NOMO-1 treated with dmso at 0.1 percent for 144 hours (cell line): ENCODE data around the gene CELSR2.

Experiments
- DNase-seq: peaks from one replicate; lab custom pipeline; 2025; ENCODE audit not compliant: unreplicated experiment; lab: John Stamatoyannopoulos, UW

CELSR2 gene

DNA sequence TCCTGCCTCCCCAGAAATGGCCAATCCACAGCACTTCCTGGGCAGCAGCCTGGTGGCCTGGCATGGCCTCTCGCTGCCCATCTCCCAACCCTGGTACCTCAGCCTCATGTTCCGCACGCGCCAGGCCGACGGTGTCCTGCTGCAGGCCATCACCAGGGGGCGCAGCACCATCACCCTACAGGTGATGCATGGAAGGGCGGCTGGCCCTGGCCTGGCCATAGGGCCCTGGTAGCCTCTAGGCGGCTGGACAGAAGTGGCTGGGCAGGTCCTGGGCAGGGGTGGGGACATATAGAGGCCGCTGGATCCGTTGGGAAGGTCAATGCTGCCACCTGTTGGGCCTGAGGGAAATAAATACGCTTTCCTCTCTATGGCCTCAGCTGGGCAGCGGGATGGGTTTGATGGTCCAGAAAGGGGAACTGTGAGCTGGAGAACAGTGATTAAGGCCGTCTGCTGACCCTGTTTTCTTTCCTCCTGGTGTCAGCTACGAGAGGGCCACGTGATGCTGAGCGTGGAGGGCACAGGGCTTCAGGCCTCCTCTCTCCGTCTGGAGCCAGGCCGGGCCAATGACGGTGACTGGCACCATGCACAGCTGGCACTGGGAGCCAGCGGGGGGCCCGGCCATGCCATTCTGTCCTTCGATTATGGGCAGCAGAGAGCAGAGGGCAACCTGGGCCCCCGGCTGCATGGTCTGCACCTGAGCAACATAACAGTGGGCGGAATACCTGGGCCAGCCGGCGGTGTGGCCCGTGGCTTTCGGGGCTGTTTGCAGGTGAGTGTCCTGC, 14.4 kb downstream of the CELSR2 start:
- DNase-seq = no peak

DNA sequence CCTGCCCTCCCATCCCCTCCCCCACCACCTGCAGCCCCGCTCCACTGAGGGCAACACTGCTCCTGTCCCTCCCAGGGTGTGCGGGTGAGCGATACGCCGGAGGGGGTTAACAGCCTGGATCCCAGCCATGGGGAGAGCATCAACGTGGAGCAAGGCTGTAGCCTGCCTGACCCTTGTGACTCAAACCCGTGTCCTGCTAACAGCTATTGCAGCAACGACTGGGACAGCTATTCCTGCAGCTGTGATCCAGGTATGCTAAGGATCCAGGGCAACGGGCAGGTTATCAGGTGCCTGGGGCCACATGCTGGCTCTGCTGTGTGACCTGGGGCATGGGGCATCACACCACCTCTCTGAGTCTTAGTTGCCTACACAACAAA, 15.0 kb downstream of the CELSR2 start:
- no peak for DNase-seq

DNA sequence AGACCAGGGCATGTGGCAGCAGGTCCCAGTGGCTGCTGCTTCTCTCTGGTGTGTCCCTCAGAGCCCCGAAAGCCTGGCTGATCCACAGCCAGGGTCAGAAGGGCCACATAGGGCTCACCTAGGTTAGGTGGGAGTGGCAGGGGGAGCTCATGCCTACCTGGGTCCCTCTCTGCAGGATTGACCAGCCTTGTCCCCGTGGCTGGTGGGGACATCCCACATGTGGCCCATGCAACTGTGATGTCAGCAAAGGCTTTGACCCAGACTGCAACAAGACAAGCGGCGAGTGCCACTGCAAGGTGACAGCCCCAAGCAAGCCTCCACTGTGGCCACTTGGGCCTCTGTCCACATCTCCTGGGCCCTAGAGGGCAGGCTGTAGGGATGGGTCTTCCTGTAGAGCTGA, 15.7 kb downstream of the CELSR2 start:
- DNase-seq = no peak

DNA sequence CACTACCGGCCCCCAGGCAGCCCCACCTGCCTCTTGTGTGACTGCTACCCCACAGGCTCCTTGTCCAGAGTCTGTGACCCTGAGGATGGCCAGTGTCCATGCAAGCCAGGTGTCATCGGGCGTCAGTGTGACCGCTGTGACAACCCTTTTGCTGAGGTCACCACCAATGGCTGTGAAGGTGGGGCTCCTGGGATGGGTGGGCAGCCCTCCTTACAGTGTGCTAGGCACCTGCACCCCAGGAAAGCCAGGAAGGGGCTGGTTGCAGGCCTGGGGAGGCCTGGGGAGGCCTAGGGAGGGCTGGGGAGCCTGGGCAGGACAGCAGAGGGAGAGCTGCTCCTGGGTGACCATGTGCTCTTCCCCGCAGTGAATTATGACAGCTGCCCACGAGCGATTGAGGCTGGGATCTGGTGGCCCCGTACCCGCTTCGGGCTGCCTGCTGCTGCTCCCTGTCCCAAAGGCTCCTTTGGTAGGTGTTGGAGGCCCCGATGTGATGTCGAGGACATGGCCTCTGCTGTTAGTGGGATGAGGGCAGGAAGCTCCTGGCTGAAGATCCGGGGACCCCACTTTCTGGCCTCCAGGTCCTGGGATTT, 16.5 kb downstream of the CELSR2 start:
- DNase-seq = no peak

DNA sequence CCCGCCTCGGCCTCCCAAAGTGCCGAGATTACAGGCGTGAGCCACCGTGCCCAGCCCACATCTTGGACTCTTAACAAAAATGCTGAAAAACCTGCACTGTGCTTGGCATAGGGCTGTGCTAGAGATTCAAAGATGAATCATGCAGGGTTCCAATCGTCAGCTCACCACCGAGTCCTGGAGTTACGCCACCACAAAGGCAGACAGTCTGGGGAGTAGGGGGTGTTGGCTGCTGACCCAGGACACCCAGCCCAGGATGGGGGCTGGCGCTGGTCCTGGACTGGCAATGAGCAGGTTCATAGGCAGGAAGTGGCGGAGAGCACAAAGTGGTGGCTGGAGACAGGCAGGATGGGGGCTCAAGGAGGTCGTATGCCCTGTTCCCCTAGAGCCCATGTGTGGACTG, 17.6 kb downstream of the CELSR2 start:
- DNase-seq = no peak

DNA sequence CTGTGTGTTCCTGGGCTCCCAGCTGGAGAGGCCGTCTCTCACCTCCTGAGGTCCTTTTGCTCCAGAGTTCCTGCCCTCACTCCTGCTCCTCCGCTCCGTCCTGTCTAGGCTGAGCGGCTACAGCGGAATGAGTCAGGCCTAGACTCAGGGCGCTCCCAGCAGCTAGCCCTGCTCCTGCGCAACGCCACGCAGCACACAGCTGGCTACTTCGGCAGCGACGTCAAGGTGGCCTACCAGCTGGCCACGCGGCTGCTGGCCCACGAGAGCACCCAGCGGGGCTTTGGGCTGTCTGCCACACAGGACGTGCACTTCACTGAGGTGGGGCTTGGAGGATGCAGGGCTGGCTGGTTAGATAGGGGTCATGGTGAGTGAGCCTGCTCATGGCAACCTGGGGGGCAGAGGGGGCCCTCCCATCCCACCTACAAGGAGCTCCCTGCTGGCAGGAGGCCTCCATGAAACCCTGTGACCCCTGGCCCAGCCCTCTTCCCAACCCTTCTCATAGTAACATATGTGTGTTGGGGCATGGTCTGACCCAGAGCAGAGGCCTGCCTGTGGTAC, 18.5 kb downstream of the CELSR2 start:
- DNase-seq = no peak

DNA sequence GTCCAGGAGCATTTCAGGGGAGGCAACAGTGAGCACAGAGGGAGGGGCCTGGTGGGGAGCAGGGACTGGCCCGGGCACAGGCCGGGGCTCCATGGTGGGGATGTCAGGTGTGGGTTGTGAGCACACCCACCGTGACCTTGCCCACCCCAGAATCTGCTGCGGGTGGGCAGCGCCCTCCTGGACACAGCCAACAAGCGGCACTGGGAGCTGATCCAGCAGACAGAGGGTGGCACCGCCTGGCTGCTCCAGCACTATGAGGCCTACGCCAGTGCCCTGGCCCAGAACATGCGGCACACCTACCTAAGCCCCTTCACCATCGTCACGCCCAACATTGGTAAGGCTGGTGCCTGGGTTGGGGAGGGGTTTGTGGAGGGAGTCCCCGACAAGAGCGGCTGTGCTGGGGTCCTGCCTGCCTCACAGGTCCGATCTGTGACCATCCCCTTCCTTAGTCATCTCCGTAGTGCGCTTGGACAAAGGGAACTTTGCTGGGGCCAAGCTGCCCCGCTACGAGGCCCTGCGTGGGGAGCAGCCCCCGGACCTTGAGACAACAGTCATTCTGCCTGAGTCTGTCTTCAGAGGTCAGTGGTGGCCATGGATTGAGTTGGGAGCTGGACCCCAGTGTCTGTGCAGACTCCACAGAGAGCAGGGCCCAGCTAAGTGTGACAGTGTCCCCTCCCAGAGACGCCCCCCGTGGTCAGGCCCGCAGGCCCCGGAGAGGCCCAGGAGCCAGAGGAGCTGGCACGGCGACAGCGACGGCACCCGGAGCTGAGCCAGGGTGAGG, 19.3 kb downstream of the CELSR2 start:
- DNase-seq = no peak

DNA sequence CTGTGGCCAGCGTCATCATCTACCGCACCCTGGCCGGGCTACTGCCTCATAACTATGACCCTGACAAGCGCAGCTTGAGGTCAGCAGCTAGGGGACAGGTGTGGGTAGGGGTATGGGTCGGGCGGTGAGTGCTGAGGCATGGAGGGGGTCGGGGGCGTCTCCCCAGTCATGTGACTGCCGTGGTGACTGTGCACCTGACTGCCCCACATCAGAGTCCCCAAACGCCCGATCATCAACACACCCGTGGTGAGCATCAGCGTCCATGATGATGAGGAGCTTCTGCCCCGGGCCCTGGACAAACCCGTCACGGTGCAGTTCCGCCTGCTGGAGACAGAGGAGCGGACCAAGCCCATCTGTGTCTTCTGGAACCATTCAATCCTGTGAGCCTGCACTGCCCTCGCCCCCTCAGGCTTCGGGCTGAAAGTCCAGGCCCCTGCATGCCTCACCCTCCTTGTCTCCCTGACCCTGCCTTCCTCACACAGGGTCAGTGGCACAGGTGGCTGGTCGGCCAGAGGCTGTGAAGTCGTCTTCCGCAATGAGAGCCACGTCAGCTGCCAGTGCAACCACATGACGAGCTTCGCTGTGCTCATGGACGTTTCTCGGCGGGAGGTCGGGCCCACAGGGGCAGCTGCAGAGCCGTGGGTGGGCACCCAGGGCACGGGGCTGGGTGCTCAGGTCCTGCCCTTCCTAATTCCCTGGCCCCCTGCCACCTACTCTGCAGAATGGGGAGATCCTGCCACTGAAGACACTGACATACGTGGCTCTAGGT, 20.1 kb downstream of the CELSR2 start:
- no peak for DNase-seq

DNA sequence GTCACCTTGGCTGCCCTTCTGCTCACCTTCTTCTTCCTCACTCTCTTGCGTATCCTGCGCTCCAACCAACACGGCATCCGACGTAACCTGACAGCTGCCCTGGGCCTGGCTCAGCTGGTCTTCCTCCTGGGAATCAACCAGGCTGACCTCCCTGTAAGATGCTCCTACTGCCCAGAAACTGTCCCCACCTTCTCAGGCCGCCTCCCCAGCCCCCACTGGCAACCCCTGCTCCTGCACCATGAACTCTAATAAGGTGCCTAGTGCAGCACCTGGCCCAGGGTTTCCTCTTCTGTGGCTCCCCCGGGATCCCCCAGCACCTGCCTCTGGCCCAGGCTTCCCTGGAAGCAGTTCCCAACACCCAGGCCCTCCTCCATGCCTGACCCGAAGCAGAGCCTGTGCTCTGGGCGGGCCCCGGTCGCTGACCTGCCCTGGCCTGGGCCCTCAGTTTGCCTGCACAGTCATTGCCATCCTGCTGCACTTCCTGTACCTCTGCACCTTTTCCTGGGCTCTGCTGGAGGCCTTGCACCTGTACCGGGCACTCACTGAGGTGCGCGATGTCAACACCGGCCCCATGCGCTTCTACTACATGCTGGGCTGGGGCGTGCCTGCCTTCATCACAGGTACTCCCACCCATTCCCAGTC, 20.8 kb downstream of the CELSR2 start:
- no peak for DNase-seq

DNA sequence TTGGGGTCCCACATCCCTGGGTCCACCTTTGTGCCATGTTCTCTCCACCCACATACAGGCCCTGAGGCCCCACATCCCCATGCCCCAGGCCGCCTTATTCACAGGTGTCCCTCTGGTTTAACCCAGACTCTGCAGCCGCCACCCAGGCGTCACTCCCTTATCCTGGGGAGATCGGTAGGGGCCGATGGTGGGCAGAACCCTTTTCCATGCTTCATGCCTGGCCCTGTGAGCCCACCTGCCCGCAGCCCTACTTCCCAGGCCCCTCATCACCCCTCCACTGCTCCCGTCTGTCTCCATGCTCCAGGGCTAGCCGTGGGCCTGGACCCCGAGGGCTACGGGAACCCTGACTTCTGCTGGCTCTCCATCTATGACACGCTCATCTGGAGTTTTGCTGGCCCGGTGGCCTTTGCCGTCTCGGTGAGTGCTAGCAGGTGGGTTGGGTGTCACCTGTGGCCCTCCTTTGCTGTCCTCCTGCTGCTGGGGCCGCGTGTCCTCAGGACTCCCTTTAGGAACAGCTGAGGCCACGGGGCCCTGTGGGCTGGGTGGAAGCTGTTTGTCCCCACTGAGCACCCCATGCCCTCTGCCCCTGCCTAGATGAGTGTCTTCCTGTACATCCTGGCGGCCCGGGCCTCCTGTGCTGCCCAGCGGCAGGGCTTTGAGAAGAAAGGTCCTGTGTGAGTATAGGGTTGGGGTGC, 21.4 kb downstream of the CELSR2 start:
- DNase-seq = no peak

DNA sequence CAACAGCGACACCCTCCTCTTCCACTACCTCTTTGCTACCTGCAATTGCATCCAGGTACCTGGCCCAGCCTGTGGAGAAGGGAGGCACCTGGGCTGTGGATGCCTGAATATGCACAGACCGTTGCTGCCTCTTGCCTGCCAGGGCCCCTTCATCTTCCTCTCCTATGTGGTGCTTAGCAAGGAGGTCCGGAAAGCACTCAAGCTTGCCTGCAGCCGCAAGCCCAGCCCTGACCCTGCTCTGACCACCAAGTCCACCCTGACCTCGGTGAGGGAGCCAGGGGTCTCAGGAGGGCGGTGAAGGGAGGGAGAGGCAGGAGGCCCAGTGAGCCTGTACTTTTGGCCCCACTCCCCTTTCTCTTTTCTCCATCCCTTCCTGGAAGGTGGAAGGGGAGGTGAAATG, 22.1 kb downstream of the CELSR2 start:
- no peak for DNase-seq

DNA sequence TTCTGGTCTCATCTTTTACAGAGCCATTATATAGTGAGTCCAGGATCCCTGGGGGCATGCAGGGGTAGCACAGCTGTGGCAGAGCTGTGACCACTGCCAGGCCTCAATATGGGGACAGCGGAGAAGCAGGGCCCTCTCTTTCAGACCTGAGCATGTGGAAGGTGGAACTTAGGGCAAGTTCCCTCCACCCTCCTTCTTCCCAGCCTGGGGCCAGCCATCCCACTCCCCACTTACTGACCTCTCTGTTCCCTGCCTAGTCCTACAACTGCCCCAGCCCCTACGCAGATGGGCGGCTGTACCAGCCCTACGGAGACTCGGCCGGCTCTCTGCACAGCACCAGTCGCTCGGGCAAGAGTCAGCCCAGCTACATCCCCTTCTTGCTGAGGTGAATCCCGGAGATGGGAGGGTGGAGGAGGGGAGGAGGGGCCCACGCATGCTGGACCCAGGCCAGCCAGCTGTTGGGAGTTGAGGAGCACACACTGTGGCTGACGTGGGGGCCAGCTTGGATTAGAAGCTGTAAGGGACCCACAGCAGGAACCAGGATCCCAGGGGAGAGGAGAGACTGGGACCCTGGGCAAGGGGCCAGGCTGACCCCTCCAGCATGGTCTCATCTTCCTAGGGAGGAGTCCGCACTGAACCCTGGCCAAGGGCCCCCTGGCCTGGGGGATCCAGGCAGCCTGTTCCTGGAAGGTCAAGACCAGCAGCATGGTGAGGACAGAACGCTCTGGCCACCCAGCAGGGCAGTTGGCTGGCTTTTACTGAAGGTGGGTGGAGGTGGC, 22.9 kb downstream of the CELSR2 start:
- DNase-seq = no peak

DNA sequence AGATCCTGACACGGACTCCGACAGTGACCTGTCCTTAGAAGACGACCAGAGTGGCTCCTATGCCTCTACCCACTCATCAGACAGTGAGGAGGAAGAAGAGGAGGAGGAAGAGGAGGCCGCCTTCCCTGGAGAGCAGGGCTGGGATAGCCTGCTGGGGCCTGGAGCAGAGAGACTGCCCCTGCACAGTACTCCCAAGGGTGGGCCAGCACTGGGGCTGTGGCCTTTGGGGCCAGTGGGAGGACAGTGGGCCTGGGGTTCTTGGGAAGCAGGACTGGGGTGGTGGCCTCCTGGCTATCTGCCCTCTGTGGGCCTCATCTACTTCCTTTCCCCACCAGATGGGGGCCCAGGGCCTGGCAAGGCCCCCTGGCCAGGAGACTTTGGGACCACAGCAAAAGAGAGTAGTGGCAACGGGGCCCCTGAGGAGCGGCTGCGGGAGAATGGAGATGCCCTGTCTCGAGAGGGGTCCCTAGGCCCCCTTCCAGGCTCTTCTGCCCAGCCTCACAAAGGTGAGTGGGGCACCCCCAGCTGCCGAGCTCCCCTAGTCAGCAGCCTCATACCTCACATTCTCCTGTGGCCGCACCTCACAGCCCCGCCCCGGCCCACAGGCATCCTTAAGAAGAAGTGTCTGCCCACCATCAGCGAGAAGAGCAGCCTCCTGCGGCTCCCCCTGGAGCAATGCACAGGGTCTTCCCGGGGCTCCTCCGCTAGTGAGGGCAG, 23.6 kb downstream of the CELSR2 start:
- no peak for DNase-seq

DNA sequence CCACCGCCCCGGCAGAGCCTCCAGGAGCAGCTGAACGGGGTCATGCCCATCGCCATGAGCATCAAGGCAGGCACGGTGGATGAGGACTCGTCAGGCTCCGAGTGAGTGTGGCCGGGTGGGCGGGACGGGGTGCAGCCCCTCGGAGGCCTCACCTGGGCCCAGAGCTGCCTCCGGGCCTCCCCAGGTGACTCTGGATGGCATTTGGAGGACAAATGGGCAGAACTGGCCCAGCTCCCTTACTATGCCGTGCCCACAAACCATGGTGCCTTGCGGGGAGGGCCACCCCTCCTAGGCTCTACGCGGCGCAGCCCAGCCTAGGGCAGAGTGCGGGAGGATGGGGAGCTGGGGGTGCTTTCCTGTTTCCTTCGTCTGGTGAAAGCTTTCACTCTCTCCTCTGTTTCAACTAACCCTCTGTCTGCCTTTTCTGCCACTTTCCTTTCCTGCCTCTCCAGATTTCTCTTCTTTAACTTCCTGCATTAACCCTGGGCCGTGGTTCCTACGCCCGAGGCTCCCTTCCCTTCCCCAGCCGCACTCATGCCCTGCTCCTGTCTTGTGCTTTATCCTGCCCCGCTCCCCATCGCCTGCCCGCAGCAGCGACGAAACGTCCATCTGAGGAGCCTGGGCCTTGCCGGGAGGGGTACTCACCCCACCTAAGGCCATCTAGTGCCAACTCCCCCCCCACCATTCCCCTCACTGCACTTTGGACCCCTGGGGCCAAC, 24.4 kb downstream of the CELSR2 start:
- no peak for DNase-seq

DNA sequence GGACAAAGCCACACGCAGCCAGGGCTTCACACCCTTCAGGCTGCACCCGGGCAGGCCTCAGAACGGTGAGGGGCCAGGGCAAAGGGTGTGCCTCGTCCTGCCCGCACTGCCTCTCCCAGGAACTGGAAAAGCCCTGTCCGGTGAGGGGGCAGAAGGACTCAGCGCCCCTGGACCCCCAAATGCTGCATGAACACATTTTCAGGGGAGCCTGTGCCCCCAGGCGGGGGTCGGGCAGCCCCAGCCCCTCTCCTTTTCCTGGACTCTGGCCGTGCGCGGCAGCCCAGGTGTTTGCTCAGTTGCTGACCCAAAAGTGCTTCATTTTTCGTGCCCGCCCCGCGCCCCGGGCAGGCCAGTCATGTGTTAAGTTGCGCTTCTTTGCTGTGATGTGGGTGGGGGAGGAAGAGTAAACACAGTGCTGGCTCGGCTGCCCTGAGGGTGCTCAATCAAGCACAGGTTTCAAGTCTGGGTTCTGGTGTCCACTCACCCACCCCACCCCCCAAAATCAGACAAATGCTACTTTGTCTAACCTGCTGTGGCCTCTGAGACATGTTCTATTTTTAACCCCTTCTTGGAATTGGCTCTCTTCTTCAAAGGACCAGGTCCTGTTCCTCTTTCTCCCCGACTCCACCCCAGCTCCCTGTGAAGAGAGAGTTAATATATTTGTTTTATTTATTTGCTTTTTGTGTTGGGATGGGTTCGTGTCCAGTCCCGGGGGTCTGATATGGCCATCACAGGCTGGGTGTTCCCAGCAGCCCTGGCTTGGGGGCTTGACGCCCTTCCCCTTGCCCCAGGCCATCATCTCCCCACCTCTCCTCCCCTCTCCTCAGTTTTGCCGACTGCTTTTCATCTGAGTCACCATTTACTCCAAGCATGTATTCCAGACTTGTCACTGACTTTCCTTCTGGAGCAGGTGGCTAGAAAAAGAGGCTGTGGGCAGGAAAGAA, 25.5 kb downstream of the CELSR2 start:
- DNase-seq = no peak

DNA sequence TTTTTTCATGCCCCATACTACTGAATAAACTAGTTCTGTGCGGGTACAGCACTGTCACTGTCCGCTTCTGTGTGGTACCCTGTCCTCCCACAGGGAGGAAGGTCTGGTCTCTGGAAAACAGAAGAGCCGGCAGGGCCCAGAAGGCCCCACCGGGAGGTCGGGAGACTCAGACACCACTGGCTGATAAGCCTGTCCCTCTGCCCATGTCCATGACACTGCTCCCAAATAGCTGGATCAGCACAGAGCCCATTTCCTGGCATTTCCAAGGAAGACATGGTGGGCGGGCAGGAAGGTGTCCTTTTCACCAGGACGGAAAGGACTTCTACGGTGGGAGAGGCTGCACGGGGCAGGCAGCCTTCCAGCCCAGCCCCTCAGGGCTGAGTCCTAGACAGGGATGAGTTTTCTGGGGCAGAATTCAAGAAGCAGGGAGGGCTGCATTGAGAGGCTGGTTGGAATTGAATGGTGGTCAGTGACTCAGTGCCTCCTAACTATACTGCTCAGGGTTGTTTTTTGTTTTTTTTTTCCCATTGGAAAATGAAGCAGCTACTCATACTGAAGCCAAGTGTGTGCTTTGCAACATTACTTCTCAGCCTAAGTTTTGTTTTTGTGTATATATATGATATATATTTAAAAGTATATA, 26.5 kb downstream of the CELSR2 start:
- DNase-seq = no peak
